SK-MEL-5 (cell line): ENCODE data around the gene PSG3. TPM values are rescaled to one million over a fixed set of nuclear protein-coding genes. Genes with fewer than 3 reads are reported as not detected.
"Not testable (repeated sequence)": the region's sequence is repeated elsewhere in the genome, so short reads cannot be mapped to it uniquely, and the experiment has no call there.

ENCODE experiments used
- DNase-seq: peaks from one replicate; pipeline ENCODE4 v3.0.0-alpha.2; 2016; ENCODE audit warnings: low read depth, low spot score
- in situ Hi-C: cut with HindIII; loops from 2 replicates; pipeline ENCODE4 v1.10.0; 2016; ENCODE audit warnings: low sequenced_read_pairs, high pct_unique_total_duplicates, low pct_unique_long_range_greater_than_20kb
- total RNA-seq: library from RNA; depleted of rRNA; stranded (reverse); fragments of >200 nt; shearing (Covaris generic); gene quantifications from 2 replicates; pipeline ENCODE4 v1.2.3, GENCODE V29; 2014; rRNA removed

Gene PSG3
- total RNA-seq, 1 experiment from 2014 or later = not detected

GRCh38 chr19:42714000-42714399 lies 26.3 kb downstream of the PSG3 start:
- in situ Hi-C loops, DNase-seq: not testable (repeated sequence)

DNA sequence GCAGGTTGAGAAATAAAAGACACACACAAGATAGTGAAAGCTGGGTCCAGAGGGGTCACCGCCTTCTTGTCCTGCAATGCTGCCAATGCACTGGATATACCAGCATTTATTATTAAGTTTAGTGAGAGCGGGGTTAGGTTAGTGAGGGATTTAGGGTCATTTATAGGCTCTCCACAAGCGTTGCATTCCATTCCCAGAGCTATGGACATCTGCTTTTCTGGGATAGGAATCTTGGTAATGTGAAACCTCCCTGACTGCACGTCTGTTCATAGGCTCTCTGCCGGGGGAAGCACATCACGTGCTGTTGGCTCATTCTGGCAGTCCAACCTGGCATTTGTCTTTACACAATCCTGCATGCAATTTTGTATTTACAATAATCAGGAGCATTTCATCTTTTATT lies 27.5 kb downstream of the PSG3 start:
- in situ Hi-C loops, DNase-seq: not testable (repeated sequence)

DNA sequence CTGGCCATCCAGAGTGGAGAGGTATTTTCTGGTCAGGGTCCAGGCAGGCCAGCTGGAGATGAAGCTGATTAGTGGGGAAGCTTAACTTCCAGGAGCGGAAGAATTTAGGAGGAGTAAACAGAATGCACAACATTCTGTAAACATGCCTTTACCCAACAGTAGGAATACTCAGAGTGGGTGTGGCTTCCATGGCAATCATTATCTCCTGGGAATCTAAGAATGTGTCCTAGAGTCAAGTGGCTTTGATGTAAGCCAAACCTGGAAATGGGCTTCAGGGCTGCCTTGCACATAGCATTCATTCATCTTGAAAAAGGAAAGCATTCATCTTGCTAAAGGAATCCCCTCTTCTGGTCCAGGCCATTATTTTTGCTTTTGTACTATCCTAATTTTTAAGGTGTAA lies 29.3 kb downstream of the PSG3 start:
- DNase-seq = not testable (repeated sequence)

GRCh38 chr19:42697884-42698283 lies 42.4 kb downstream of the PSG3 start:
- no peak for DNase-seq
- in situ Hi-C loops = no loop called here

More for the DNA sequence above, 29.3 kb downstream of the PSG3 start:
- in situ Hi-C loops = not testable (repeated sequence)

- no peak for DNase-seq
- in situ Hi-C loops = no loop called here
These were observed 44.3 kb downstream of the PSG3 start for GRCh38 chr19:42695811-42696503.

GRCh38 chr19:42693760-42694350 lies 46.4 kb downstream of the PSG3 start:
- in situ Hi-C loops = no loop called here
- DNase-seq = peak; percentile 61

- in situ Hi-C loops = no loop called here
- DNase-seq = peak; percentile 52
These were observed 56.3 kb downstream of the PSG3 start for GRCh38 chr19:42683917-42684513.

- DNase-seq, in situ Hi-C loops: not testable (repeated sequence)
These were observed 64.0 kb downstream of the PSG3 start for GRCh38 chr19:42676326-42676725.

- in situ Hi-C loops, DNase-seq: not testable (repeated sequence)
These were observed 65.7 kb downstream of the PSG3 start for GRCh38 chr19:42674549-42674948.

Other genes starting within 250 kb of the PSG3 start
- 31.2 and 38.8 TPM in 2 replicates for gene CEACAM1, start 212.0 kb downstream of the PSG3 start, total RNA-seq
- gene CEACAM8, start 145.6 kb downstream of the PSG3 start, total RNA-seq = not detected in 2 replicates
- gene PSG8, start 25.2 kb upstream of the PSG3 start, total RNA-seq = 0.21 TPM in 1 of 2 replicates, not detected in the other
- gene PSG1, start 139.2 kb upstream of the PSG3 start, total RNA-seq = not detected in 2 replicates
- not detected in 2 replicates for gene PSG6, start 177.4 kb upstream of the PSG3 start, total RNA-seq
- not detected in 2 replicates for gene PSG7, start 196.7 kb upstream of the PSG3 start, total RNA-seq